Parietal lobe (tissue), 1 donor: ENCODE results near the gene ZNF41. TPM values are rescaled to one million over a fixed set of nuclear protein-coding genes. Genes with fewer than 3 reads are reported as not detected.

Experiments used
- total RNA-seq: library from RNA; depleted of rRNA; stranded (reverse); fragments of >200 nt; gene quantifications from one replicate; pipeline ENCODE4 v1.2.3, GENCODE V29; 2014

Gene ZNF41
- total RNA-seq, result 14.7 TPM

GRCh38 chrX:47482512-47483305, at the start of gene ZNF41:
Gene ZNF41 (minus strand): TSS chrX:47483222. CDS start chrX:47467481, 15,741 bp downstream.

Other genes starting within 250 kb of the ZNF41 start
- gene ZNF157, start 112.6 kb downstream of the ZNF41 start, total RNA-seq, result 5.0 TPM
- 11.3 TPM for gene ARAF, start 78.0 kb upstream of the ZNF41 start, total RNA-seq
- 4.4 TPM for gene TIMP1, start 99.2 kb upstream of the ZNF41 start, total RNA-seq
- gene SYN1, start 136.6 kb upstream of the ZNF41 start, total RNA-seq, result 27.9 TPM
- 1.3 TPM for gene CFP, start 146.7 kb upstream of the ZNF41 start, total RNA-seq
- 14.4 TPM for gene ELK1, start 167.3 kb upstream of the ZNF41 start, total RNA-seq
- 67.6 TPM for gene UXT, start 176.0 kb upstream of the ZNF41 start, total RNA-seq